HG02885 (cell line): ENCODE results near the gene CTDP1.

Source experiments
- ATAC-seq: cut with Tn5 transposase; IDR thresholded peaks from one replicate; pipeline ENCODE4 v1.9.1; 2021; ENCODE audit warnings: mild to moderate bottlenecking; ENCODE audit not compliant: unreplicated experiment, poor library complexity

Gene CTDP1, protein sequence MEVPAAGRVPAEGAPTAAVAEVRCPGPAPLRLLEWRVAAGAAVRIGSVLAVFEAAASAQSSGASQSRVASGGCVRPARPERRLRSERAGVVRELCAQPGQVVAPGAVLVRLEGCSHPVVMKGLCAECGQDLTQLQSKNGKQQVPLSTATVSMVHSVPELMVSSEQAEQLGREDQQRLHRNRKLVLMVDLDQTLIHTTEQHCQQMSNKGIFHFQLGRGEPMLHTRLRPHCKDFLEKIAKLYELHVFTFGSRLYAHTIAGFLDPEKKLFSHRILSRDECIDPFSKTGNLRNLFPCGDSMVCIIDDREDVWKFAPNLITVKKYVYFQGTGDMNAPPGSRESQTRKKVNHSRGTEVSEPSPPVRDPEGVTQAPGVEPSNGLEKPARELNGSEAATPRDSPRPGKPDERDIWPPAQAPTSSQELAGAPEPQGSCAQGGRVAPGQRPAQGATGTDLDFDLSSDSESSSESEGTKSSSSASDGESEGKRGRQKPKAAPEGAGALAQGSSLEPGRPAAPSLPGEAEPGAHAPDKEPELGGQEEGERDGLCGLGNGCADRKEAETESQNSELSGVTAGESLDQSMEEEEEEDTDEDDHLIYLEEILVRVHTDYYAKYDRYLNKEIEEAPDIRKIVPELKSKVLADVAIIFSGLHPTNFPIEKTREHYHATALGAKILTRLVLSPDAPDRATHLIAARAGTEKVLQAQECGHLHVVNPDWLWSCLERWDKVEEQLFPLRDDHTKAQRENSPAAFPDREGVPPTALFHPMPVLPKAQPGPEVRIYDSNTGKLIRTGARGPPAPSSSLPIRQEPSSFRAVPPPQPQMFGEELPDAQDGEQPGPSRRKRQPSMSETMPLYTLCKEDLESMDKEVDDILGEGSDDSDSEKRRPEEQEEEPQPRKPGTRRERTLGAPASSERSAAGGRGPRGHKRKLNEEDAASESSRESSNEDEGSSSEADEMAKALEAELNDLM

GRCh38 chr18:79679552-79680099, at the start of gene CTDP1:
CTDP1 (plus strand) TSS chr18:79679803; CDS start chr18:79679948, 145 bp downstream.
- peak; percentile 67 for ATAC-seq

DNA sequence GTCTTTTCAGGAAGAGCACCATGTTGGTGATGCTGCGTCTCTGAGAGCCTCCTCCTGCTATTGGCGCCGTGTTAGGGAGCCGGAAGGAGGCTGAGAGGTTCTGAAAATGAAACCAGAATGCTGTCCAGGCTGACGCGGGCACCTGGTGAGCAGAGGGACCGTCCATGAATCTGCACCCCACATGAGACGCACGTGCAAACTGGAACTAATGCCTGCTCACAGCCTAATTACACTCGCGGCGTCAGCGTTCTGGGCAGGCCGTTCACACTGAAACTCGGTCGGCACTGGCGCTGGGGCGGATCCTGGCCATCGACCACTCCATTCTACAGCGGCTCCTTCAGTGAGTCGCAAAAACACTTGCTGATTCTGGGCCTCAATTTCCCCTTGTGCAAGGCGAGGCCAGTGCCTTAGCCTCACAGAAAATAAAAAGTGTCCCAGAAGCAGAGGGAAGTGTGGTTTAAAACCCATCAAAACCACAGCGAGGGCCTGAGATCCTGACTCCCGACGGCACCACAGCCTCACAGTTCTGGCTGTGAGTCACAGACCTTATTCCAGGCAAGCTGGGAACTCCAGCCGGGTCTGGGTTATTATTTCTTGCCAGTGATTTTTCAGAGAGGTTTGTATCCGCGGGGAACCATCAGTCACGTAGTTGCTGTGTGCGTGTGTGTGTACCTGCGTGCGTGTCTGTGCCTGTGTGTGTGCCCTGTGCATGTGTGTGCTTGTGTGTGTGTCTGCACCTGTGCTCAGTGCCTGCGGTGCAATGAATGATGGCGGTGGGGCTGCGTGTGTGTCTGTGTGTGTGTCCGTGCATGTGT, 49.1 kb upstream of the CTDP1 start:
- no peak for ATAC-seq

DNA sequence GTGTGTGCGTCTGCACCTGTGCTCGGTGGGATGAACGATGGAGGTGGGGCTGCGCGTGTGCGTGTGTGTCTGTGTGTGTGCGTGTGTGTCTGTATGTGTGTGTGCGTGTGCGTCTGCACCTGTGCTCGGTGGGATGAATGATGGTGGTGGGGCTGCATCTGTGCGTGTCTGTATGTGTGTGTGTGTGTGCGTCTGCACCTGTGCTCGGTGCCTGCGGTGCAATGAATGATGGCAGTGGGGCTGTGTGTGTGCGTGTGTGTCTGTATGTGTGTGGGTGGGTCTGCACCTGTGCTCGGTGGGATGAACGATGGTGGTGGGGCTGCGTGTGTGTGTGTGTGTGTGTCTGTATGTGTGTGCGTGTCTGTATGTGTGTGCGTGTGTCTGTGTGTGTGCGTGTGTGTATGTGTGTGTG, 48.5 kb upstream of the CTDP1 start:
- no peak for ATAC-seq

DNA sequence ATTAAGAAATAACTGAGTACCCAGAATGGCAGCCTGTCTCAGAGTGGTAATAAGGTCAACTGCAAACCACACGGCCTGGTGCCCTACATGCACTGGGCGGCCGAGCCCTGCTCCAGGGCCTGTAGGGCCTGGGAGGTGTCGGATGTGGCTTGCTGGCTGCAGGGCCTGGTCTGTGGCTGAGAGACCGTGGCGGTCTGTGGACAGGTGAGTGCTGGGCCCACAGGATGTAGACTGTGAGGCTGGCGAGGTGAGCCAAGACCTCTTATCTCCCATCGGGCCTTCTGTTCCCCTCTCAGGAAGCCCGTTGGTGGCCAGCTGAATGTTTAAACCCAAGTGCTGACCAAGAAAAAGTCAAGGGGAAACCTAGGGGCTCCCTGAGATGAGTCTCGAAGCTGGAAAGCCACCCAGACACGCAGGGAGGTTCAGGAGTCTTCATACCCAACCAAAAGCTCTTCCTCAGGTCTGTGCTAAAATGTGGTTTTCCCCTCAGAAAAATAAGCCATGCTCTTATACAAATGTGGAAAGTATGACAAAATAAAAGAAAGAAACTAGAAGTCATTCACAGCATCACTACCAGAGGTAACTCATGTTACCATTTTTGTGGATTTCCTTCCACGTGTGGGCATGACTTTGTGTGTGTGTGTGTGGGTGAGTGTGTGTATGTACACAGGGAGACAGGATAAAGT, 47.7 kb upstream of the CTDP1 start:
- no peak for ATAC-seq

GRCh38 chr18:79632765-79633164, 46.8 kb upstream of the CTDP1 start:
- no peak for ATAC-seq

DNA sequence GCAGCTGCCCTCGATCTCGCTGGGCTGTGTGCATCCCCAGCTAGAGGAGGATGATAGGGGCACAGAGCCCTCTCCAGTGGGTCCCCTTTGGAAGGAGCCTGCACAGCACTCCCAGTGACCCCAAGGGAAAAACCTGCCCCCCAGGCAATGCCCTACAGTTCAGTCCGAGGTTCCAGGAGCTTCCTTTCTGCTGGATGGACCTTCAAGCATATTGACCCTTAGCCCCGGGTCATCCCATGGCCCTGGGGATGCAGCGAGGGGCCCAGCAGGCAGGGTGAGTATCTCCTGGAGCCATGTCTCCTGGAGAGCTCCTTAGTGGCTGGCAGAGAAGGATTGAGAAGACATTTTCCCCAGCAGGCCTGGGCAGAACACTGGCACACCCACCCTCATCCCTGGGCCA, 45.4 kb upstream of the CTDP1 start:
- no peak for ATAC-seq

DNA sequence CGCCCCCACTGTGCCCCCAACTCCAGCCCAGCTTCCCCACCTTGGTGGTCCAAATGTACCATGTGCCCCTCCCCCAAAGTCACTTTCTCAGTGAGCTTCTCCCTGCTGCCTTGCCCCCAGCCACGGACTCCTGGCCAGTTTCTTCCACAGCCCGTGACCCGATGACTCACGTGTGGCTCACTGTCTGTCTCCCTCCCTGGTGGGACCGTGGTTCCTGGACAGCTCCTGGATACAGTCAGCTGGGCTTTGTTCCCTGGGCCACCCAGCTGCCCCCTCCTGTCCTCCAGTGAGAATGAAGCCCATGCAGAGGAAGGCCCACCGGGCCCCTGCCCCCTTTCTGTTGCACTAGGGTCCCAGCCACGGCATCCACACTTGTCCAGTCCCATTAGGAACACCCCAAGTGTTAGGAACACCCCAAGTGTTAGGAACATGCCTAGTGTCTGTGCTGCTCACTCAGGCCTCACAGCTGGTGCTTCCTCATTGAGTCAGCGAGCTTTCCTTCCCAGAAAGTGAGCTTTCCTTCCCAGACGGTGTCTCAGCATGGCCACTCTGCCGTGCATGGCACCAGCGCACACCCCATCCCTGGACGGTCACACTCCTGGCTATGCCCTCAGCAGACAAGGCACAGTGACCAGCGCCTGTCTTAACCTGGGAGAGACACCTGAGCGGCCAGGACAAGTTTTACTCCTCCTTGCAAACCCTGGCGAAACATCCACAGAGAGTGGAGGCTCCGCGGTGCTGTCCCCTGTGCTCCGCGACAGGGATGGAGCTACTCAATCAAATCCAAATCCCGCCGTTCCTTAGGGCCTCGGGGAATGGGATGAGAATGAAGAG, 44.8 kb upstream of the CTDP1 start:
- no peak for ATAC-seq

- ATAC-seq, result no peak
Measured at GRCh38 chr18:79635427-79635726, 44.2 kb upstream of the CTDP1 start.

DNA sequence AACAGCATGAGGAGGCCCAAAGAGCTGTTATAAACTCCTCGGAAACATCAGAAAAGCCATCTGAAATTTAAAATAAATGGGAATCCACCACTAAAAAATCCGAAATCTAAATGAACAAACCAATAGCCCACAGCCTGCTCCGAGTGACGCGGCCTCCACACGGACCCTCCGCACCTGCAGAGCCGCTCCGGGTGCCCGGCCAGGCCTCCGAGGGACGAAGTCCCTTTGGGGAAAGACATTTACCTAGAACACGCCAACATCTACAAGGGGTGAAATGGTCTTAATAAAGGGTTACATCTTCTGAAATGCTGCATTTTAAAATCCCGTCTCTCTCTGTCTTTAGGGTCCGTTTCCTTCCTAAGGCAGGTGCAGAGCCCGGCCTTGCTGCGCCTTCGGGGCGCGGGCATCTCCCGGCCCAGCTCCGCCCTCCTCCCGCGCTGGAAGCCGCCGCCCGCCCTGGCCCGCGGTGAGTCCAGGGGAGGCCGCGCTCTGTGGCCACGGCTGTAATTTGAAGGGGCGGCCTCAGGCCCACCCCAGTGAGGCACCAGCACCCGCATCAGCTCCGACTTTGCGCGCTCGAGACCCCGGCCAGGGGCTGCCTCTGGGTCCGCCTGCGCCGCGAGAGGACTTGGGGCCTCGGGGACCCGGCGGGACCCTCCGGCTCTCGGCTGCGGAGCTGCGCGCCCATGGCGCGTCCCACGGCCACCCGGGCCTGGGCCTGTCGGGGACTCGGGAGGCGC, 42.3 kb upstream of the CTDP1 start:
- no peak for ATAC-seq

- no peak for ATAC-seq
Measured at GRCh38 chr18:79637921-79638909, 41.4 kb upstream of the CTDP1 start.

- no peak for ATAC-seq
Measured at GRCh38 chr18:79639072-79639829, 40.4 kb upstream of the CTDP1 start.

- no peak for ATAC-seq
Measured at GRCh38 chr18:79640064-79640672, 39.4 kb upstream of the CTDP1 start.

GRCh38 chr18:79640875-79641274, 38.7 kb upstream of the CTDP1 start:
- no peak for ATAC-seq

- ATAC-seq, result no peak
Measured at GRCh38 chr18:79641722-79642497, 37.7 kb upstream of the CTDP1 start.

DNA sequence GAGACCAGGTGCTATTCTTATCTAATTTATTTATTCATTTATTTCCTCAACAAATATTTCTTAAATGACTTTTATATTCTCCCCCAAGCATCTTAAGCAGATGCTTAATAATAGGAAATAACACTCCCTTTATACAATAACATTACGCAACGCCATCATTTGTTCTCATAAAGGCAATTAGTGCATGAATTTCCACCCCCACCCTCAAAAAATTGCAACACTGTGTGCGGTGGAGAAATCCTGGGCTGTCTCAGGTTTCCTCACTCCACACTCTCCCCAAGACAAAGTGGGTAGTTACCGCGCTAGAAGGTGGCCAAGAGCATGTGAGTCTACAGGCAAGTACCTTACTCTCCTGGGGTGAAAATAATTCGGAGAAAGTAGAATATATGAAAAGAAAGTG, 37.0 kb upstream of the CTDP1 start:
- no peak for ATAC-seq
